RPMI8226 (cell line): ENCODE measurements around the gene NUP188.
A peak's percentile ranks its signal among the peaks of the same experiment; 100 is the strongest.

ENCODE experiments used
- DNase-seq: peaks from one replicate; pipeline ENCODE4 v3.0.0-alpha.2; 2015

The NUP188 gene

GRCh38 chr9:128913995-128914772 is 33.3 kb upstream of the NUP188 start:
- DNase-seq, result no peak

- no peak for DNase-seq
Observed at GRCh38 chr9:128916204-128916603, 31.3 kb upstream of the NUP188 start.

- DNase-seq, result no peak
Observed at GRCh38 chr9:128916745-128917144, 30.8 kb upstream of the NUP188 start.

GRCh38 chr9:128917151-128917849 is 30.2 kb upstream of the NUP188 start:
- no peak for DNase-seq

- DNase-seq, result no peak
Observed at GRCh38 chr9:128918921-128919320, 28.6 kb upstream of the NUP188 start.

- DNase-seq, result no peak
Observed at GRCh38 chr9:128919402-128920089, 28.0 kb upstream of the NUP188 start.

- DNase-seq, result no peak
Observed at GRCh38 chr9:128920381-128921058, 27.0 kb upstream of the NUP188 start, which contains the start of gene PHYHD1. Gene PHYHD1 (plus strand): TSS chr9:128920982. CDS start chr9:128922324, 1,342 bp downstream.

GRCh38 chr9:128921881-128922763 is 25.4 kb upstream of the NUP188 start:
- no peak for DNase-seq

GRCh38 chr9:128923493-128923883 is 24.0 kb upstream of the NUP188 start:
- DNase-seq, result no peak

GRCh38 chr9:128927731-128928411 is 19.6 kb upstream of the NUP188 start:
- DNase-seq, result peak; percentile 64

- no peak for DNase-seq
Observed at GRCh38 chr9:128928624-128929023, 18.9 kb upstream of the NUP188 start.

GRCh38 chr9:128929560-128929959 is 17.9 kb upstream of the NUP188 start:
- no peak for DNase-seq

- no peak for DNase-seq
Observed at GRCh38 chr9:128933731-128934130, 13.8 kb upstream of the NUP188 start.

- DNase-seq, result no peak
Observed at GRCh38 chr9:128936171-128936865, 11.2 kb upstream of the NUP188 start.

GRCh38 chr9:128937310-128938165 is 10.0 kb upstream of the NUP188 start:
- no peak for DNase-seq

- no peak for DNase-seq
Observed at GRCh38 chr9:128940271-128940921, 7.1 kb upstream of the NUP188 start.

- no peak for DNase-seq
Observed at GRCh38 chr9:128940946-128941755, 6.3 kb upstream of the NUP188 start.
